HG03565 (cell line): ENCODE results near the gene TOX3.

ENCODE experiments used
- ATAC-seq: cut with Tn5 transposase; IDR thresholded peaks from one replicate; pipeline ENCODE4 v1.9.1; 2021; ENCODE audit warnings: mild to moderate bottlenecking, moderate library complexity; ENCODE audit not compliant: unreplicated experiment

The TOX3 gene

DNA sequence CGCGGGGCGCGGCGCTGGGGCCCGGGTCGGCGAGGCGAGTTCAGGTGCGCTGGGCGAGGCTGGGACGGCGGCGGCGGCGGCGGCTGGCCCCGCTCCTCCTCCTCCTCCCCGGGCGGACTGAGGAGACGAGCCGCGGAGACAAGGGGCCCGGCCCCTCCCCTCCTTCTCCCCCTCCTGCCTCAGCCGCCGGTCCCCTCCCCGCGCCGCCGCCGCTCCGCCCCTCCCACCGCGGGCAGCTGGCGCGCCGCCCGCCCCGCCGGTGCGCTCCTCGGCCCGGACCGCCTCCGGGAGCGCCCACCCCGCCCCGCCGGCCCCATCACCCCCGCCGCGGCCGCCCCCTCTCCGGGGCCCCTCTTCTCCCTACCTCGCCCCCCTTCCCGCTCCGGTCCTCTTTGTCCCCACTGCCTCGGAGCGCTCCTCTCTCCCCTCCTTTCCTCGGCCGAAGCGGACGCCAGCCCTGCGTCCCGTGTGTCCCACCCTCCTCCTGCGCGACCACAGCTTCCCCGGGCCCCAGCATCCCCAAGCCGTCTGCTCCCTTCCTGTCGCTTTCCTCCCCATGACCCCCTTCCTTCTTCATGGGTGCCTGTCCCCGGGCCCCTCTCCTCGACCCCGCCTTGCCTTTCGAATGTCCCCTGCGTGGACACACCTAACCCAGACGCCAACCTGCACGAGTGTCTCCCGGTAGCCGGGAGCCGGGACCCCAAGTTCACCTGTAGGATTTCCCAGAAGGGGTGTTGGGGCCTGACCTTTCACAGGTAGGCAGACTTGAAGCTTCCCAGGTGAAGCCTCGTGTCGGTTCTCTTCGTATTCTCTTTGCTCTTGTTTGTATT is at the start of gene TOX3:
Gene TOX3 (minus strand): TSS at position 140 of the 830 bp plus-strand sequence. CDS start 420 bp downstream, outside the sequence.
- no peak for ATAC-seq

DNA sequence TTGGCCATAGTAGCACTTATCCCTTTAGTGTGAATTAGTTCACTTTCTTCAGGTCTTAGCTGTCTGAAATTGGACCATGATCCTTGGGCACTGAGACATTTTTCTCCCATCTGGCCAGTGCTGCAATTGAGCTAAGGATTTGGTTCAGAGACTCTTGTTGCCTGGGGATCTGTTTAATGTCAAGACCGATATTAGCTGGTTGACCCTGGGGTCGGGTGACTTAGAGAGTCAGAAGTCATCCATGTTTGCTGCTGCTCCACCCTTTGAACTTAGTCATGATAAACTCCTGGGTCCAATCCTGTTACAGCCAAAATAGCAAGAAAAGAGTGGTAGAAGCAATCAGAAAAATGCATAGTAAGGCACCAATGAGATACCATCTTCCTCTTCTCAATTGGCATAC is 45.8 kb upstream of the TOX3 start:
- ATAC-seq: no peak

DNA sequence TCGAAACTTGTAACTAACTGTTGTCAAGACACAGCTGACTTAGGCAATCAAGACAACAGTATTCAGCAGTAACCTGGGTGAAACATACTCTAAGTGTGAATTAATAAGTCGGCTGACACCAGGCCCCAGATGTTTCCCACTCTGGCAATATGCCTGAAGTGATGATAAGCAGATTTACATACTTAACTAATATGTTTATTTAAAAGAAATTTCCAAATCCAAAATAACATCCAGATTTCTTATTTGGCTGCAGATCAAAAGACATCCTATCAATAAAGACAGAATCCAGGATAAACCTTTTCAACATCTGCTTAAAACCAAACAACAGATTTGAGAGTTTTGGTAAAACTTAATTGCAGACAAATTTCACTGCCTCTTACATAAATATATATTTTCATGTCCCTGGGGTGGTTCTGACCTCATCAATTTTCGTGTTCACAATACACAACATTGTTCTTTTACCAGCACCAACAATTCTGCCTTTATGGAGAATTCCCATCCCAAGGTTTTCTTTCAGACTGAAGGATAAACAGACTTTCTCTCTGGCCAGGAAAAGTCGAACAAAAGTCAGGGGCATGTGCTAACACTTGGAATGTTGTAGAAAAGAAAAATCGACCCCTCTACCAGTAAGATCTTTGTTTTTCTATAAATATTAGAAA is 45.1 kb upstream of the TOX3 start:
- ATAC-seq: no peak

DNA sequence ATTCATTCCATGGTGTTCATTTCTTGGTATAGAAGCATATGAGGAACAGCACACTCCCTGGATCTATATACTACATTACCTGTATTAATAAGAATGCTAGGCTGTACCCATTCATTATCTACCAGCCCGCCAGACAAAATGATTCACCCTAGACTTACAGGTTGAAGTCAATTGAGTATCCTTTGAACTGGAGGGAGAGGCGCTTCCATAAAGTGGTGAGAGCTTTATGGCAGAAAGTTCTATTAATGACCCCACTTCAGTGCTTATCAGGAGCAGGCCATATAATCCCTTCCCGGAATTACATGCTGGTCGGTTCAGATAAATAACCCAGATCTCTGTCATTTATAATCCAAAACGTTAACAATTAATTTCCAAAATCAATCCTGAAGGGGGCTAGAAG is 44.5 kb upstream of the TOX3 start:
- no peak for ATAC-seq

DNA sequence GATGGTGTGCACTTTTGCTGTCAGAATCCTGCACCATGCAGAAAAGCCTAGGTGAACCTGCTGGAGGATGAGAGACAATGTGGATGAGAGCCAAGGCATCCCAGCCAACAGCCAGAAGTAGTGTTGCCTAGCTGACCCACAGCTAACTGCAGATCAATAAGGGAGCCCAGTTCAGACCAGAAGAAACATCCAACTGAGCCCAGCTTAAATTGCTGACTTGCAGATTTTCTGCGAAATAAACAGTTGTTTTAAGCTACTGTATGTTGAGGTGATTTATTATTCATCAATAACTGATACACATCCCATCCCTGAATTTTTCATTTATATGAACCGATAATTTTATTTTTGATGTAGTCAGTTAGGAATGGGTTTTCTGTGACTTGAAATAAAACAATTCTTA is 39.2 kb upstream of the TOX3 start:
- no peak for ATAC-seq

DNA sequence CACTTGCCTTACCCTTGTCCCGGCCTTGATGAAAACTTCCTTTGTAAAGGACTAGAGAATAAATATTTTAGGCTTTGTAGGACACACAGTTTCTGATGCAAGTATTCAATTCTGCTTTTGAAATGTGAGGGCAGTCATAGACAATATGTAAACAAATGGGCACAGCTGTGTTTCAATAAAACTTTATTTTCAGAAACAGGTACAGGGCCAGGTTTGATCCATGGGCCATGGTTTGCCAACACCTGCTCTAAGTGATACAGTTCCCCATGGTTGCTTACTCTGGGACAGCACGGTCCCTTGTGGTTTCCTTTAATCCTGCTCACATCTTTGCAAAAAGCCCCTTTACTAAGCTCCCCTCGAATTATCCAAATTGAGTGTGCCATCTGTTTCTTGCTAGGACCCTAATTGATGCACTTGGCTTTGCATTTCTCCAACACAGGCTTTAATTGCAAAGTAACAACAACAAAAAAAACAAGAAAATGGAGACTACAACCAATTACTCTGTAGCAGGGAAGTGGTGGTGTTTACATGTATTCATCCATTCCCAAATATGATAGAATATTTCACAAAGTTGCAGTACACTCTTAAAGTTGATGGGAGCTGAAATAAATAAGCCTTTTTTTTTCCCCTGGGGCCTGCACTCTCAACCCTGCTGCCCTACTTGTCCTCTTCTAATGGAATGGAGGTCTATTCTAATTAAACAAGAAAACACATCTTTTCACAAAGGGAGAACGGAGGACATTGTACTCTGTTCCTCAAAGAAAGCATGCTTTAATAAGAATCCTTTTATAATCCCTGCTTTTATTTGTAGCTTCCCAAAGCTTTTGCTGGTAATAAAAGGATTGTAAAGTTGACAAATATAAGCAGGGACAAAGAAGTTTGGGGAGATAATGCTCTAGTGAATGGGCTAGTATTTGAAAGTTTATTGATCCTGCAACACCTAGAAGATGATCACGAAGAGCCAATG is 37.7 kb upstream of the TOX3 start:
- no peak for ATAC-seq

DNA sequence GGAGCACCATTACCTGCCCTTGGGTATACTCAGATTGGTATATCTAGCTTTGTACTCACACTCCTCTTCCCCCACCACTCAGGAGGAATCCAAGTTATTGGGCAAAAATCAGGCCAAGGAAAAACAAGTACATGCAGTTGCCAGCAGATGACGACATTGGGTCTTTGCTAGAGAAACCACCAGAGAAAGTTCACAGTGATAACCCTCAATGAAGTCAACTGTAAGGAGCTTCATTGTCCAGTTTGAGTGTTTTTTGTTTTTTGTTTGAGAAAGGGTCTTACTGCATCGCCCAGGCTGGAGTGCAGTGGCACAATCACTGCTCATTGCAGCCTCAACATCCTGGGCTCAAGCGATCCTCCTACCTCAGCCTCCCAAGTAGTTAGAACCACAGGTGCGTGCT is 34.6 kb upstream of the TOX3 start:
- ATAC-seq: no peak

DNA sequence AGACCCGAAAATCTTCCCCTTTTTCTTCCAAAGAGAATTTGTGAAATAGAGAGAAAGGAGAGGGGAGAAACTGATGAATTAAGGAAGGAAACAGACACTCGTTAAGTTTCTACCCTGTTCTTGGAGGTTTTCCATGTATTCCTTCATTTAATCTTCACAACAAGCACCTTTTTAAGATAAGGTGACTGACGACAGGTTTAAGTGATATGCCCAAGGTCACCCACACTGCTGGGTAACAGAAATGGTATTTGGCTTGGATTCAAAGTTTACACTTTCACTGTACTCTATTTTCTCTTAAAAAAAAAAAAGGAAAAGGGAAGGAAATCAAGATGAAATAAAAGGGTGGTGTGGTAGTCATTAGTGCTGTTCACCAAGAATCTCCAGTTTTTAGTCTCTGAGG is 33.5 kb upstream of the TOX3 start:
- no peak for ATAC-seq

DNA sequence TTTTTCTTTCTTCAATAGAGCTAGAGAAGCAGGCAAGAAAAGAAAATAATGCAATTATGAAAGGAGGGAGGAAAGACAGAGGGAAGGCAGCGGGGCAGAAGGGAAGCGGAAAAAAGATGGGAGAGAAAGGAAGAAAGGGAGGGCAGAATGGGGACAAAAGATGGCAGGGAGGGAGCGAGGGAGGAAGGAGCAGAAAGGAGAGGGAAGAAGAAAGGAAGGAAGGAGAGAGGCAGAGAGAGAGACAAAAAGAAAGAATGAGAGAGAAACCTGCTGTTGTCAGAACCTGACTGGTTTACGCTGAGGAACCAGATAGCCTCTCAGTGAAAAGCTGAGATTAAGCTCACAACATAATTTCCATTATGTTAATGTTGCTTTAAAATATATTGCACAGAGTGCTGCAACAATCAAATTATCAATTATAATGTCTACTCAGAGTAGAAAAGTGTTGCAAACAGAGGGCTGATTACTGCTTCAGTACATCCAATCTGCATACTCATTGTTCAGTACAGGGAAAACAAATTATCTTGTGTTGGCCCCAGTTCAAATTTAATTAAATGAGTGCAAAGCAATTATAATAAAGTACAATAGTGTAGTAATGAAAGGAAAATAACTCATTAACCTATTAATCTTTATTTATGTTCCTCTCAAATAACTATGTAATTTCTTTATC is 32.0 kb upstream of the TOX3 start:
- ATAC-seq: no peak

DNA sequence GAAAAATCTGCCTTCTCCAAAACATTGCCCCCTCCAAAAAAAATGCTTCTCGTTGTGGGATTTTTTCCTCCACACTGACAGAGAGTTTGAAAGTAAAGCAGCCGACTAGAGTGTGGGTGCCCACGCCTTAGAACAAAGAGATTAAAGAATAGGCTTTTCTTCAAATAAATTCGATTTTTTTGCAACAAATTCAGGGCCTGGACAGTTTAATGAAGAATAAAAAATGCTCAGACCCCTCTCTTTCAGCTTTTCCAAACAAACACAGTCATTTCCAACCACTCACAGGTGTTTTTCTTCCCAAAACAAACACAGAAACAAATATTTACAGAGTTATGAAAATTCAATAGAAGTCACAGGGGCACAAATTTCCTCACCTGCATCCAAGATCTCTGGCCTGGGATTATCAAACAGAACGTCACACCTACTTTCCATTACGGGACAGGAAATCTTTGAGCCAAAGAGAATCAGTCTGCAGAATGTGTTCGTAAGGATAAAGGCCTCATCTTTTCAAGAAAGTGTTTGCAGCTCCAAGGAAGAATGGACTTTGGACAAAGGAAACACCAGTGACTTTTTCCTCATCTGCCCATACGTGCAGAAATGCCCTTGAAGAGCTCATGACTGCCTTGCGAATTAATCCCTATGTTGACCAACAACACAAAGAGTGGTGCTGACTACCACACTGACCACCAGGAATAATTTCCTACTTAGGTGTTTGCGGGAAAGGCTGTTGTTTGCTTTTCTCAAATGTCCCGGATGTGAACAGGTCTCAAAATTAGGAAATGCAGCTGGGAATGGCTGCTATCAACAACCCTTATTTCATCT is 31.3 kb upstream of the TOX3 start:
- ATAC-seq: no peak

DNA sequence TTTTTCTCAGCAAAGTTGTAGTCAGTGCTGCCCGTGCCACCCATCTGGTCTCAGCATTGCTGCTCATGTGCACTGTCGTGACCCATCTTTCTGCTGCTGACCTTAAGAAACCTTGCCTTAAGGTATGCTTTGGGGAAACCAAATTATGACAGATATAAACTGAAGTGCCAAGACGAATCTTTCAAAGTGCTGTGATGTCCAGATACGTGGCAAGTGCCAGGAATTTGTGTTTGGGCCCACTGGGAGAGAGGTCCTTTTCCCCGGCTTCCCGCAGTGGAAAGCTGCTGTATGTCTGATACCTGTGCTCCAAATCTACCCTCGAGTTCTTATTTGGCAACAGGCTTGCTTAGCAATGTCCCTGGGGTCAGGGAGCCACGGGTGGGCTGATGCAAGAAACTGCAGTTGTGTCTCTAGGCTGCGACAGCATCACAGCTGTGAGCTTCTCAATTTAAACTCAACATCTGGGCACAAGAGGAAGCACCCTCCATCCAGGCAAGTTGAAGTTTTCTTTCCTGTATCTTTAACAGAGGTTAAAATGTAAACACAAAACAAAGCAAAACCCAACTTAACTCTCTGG is 30.3 kb upstream of the TOX3 start:
- ATAC-seq: no peak

DNA sequence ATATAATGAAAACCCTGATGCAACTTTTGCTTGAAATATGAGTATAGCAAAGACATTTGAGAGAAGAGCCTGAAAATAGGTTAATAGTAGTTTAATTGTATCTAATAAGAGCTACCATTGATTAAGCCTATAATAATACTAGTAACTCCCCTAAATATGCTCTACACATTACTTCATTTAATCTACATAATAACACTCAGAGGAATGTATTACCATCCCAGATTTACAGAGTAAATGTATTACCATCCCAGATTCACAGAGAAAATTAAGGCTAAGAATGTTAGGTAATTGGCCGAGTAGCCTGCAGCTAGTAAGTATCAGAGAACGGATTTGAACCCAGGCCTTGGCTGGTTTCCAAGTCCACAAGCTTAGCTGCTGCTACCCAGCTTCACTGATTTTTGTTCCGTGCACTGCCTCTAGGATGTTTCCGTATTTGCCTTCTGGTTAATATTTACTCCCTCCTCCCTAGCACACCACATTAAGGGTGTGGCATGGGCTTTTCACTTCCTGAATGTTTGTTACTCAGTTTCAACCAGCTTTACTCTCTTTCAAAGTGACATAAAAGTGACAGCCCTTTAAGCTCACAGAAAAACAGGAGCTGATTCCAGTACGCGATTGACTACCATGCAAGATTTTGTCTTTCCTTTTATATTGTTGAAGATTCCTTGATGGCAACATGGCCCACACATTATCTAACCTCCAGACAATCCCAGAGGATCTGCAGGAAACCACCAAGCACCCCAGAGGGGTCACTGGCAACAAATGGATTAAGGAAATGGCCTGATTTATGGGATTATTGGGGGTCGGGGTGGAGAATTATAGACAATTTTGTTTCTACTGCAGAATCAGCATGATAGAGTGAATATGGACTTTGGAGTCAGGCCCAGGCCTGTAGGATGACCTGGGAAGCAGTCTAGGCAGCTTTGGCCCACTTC is 26.7 kb upstream of the TOX3 start:
- no peak for ATAC-seq

DNA sequence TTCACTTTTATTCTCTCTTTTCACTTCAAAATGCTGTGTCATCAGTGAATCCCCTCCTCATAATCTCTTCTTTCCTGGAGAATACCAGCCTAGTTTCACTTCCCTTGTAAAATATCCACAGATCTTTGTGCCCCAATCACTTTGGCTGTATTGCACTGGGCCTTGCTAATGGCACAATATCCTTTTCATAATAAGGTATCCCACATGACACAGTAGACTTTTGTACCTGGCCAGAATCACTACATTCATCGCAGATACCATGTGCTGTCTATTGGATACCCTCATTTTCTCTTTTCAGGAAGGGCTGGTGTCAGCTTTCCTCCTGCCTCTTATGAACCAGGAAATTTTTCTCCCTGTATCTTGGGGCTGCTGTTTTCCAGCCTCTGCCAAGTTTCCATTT is 25.7 kb upstream of the TOX3 start:
- ATAC-seq: no peak

DNA sequence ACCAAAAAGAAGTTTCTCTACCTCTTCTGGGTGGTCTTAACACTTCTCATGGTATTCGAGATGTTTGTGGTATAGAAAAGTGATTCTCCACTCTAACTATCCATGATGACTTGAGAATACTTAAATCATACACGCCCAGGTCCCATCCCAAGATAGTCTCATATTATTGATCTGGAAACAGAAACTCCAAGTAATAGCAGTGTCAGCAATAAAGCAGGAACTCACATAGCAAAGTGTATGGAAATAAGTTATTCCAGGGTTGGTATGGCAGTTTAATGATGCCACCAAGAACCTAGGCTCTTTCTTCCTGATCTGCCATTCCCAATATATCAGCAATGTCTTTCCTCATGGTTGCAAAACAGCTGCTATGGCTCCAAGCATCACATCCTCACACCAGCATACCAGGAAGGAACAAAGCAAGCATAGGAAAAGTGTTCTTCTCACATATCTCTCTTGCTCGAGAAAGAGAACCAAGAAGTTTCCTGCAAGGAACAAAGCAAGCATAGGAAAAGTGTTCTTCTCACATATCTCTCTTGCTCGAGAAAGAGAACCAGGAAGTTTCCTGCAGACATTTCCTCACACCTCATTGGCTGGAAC is 23.6 kb upstream of the TOX3 start:
- ATAC-seq: no peak

DNA sequence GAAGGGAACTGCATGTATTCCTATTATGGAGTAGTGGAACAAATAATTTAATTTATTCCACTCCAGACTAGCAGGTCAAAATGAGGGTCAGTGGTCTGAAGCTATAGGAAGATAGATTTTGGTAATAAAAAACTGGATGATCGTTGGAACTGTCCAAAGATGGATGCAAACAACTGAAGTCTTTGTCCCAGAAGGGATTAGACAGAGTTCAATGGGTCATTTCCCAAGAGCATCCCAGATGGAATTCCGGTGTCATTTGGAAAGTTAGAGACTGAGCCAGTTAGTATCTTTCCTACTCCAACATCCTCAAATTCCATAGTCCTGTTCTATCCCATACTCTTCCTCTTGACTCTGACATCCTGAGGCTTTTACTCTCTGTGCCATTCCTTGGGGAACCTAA is 22.8 kb upstream of the TOX3 start:
- no peak for ATAC-seq

DNA sequence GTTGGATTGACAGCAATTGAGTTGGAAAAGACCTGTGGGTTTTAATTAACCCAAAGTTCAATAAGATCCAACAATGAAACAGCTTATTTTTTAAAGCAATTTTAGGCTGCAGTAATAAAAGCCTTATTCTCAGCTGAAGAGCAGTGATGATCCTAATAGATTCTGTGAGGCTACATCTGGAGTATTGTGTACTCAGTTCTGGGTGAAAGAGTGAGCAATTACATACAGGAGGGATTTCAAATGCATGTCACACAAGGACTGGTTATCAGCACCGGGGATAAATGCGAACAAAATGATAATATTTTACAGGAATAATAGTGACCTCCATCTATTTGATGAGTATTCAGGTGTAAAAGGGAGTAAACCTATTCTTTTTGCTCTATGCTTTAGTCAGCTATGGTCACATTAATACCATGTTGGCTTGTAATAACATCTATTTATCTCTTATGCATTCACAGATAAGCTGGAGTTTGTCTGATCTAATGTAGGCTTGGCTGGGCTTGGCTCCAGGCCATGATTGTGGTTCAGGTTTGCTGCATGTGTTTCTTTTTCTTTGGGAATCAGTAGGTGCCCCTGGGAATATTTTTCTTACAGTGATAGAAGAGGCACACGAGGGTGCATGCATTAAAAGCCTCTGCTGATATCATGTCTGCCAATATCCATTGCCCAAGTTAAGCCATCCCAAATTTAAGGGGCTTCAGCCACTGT is 22.2 kb upstream of the TOX3 start:
- no peak for ATAC-seq

DNA sequence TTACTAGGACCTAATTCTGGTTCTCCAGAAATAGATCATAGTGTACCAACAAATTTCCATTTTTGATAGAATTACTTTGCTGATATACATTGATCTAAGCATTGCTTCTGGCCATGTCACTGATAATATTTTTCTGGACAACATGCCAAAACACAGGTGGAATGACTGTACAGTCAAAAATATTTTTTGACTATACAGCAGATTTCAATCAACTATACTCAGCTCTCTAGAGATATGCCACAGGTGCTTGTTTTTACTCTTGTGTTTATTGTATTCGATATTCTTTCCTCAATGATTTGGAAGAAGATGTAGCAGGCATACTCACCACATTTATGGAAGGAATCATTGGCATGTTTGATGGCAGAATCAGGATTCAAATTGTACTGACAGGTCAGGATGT is 21.6 kb upstream of the TOX3 start:
- no peak for ATAC-seq

DNA sequence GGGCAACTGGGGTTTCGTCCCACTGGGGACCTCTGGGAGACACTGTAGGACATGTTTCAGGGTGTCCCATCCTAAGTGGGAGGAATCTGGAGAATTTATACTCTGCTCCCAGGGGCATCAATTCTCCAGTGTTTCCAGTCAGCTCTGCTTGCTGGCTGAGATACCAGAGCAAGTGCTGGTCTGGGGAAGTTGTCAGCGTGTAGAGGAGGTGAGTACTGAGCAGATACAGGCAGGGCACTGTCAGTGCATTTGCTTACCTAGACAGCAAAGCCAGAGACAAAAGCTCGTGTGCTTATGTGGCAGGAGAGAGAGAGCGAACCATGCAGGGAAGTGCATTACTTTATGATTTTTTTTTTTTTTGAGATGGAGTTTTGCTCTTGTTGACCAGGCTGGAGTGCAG is 20.2 kb upstream of the TOX3 start:
- ATAC-seq: no peak
